Activated CD4-positive, alpha-beta T cell treated with anti-CD3 and anti-CD28 coated beads, Interleukin-2, amount 50 U/mL, for 4 hours (primary cell): ENCODE results near the gene ZNF416.

Source experiments
- DNase-seq, 2 experiments: peaks; one replicate each; pipeline ENCODE4 v3.0.0-alpha.2; 2020

Gene ZNF416

GRCh38 chr19:57558525-57558924 is 20.2 kb downstream of the ZNF416 start:
- DNase-seq, result no peak

- DNase-seq, result no peak
These were observed 21.1 kb downstream of the ZNF416 start for GRCh38 chr19:57557659-57558058.

GRCh38 chr19:57552432-57552831 is 26.3 kb downstream of the ZNF416 start:
- no peak for DNase-seq

- no peak for DNase-seq
These were observed 32.2 kb downstream of the ZNF416 start for GRCh38 chr19:57546513-57546912.

- DNase-seq, result no peak
These were observed 40.7 kb downstream of the ZNF416 start for GRCh38 chr19:57537953-57538547.

GRCh38 chr19:57527136-57527881 is 51.4 kb downstream of the ZNF416 start, which contains the start of gene ZNF549:
ZNF549 (plus strand) TSS chr19:57527356; CDS start chr19:57527574, 218 bp downstream.
- peak; percentile 82 for DNase-seq
